CD14-positive monocyte (primary cell): ENCODE results near the gene AMPD3. TPM values are rescaled to one million over a fixed set of nuclear protein-coding genes. Genes with fewer than 3 reads are reported as not detected.

Source experiments
- DNase-seq, 3 donors: peaks; one replicate each; pipeline ENCODE4 v3.0.0-alpha.2; 2011 to 2022
- H2AFZ ChIP-seq: 2 replicates; pipeline ENCODE4 v1.6.0; 2012; ENCODE audit warnings: mild to moderate bottlenecking, low read depth, low read length, inconsistent platforms; ENCODE audit not compliant: insufficient read depth, poor library complexity, severe bottlenecking
- H3K27ac ChIP-seq, 2 donors: 1 replicate in 1 of 2; 2 replicates in 1 of 2; pipeline ENCODE4 v1.5.1; 2012 to 2013; ENCODE audit warnings: low read length in 2 of 2, control low read depth in 1 of 2, inconsistent platforms in 1 of 2, low read depth in 1 of 2, mild to moderate bottlenecking in 1 of 2
- H3K27me3 ChIP-seq, 2 donors: one replicate each; pipeline versions ENCODE4 v1.6.0 to v1.6.1; 2011 to 2013; ENCODE audit warnings: low read length in 2 of 2; ENCODE audit not compliant: control insufficient read depth in 2 of 2, insufficient read depth in 2 of 2
- H3K36me3 ChIP-seq, 2 donors: replicated peaks in 1 of 2; 1 replicate in 1 of 2; 2 replicates in 1 of 2; pipeline versions ENCODE4 v1.5.1 to v1.6.1; 2012 to 2013; ENCODE audit warnings: low read length in 2 of 2, control low read depth in 1 of 2, inconsistent platforms in 1 of 2, mild to moderate bottlenecking in 1 of 2; ENCODE audit not compliant: insufficient read depth in 2 of 2, control insufficient read depth in 1 of 2
- H3K4me1 ChIP-seq, 2 donors: 1 replicate in 1 of 2; 2 replicates in 1 of 2; pipeline versions ENCODE4 v1.5.1 to v1.6.1; 2012 to 2013; ENCODE audit warnings: low read length in 2 of 2, control low read depth in 1 of 2, inconsistent platforms in 1 of 2, mild to moderate bottlenecking in 1 of 2, moderate library complexity in 1 of 2; ENCODE audit not compliant: insufficient read depth in 2 of 2, control insufficient read depth in 1 of 2
- H3K4me2 ChIP-seq: replicated peaks from 2 replicates; pipeline ENCODE3; 2012; ENCODE audit warnings: low read length, moderate library complexity, mild to moderate bottlenecking; ENCODE audit not compliant: poor library complexity, severe bottlenecking; ENCODE audit errors: extremely low read depth
- H3K4me3 ChIP-seq, 3 experiments: fragments of 200-600 bp in 1 of 3; sonication (generic) in 1 of 3; replicated peaks in 1 of 3; 1 replicate in 2 of 3; 2 replicates in 1 of 3; pipeline ENCODE4 v1.5.1; 2011 to 2013; ENCODE audit warnings: low read length in 3 of 3, mild to moderate bottlenecking in 3 of 3, control low read depth in 2 of 3, low read depth in 2 of 3, inconsistent platforms in 1 of 3, moderate library complexity in 1 of 3
- H3K79me2 ChIP-seq: 2 replicates; pipeline ENCODE4 v1.6.0; 2012; ENCODE audit warnings: mild to moderate bottlenecking, control low read depth, inconsistent platforms, low read length, moderate library complexity; ENCODE audit not compliant: insufficient read depth
- H3K9ac ChIP-seq: 2 replicates; pipeline ENCODE4 v1.6.0; 2017; ENCODE audit warnings: low read length, mild to moderate bottlenecking; ENCODE audit not compliant: insufficient read depth, poor library complexity, severe bottlenecking
- H3K9me3 ChIP-seq, 2 donors: replicated peaks in 1 of 2; 1 replicate in 1 of 2; 2 replicates in 1 of 2; pipeline versions ENCODE4 v1.5.1 to v1.6.1; 2012 to 2013; ENCODE audit warnings: low read length in 2 of 2, control low read depth in 1 of 2; ENCODE audit not compliant: control insufficient read depth in 1 of 2, insufficient read depth in 1 of 2
- H4K20me1 ChIP-seq: 2 replicates; pipeline ENCODE4 v1.6.0; 2012; ENCODE audit warnings: mild to moderate bottlenecking, low read length, control low read depth, moderate library complexity; ENCODE audit not compliant: insufficient read depth
- H3K27ac Mint-ChIP-seq, 7 donors: one replicate each; pipeline ENCODE4 v1.8.0; 2020; ENCODE audit warnings: mild to moderate bottlenecking in 7 of 7, mixed read lengths in 7 of 7, moderate library complexity in 6 of 7, inconsistent platforms in 2 of 7
- H3K27me3 Mint-ChIP-seq, 3 donors: one replicate each; pipeline ENCODE4 v1.8.0; 2021 to 2022; ENCODE audit warnings: low read depth in 3 of 3, mild to moderate bottlenecking in 3 of 3, mixed read lengths in 3 of 3, moderate library complexity in 3 of 3, inconsistent platforms in 1 of 3
- H3K36me3 Mint-ChIP-seq, 2 donors: one replicate each; pipeline ENCODE4 v1.8.0; 2020; ENCODE audit warnings: mixed read lengths in 2 of 2, inconsistent platforms in 1 of 2, mild to moderate bottlenecking in 1 of 2
- H3K4me1 Mint-ChIP-seq: one replicate; pipeline ENCODE4 v1.8.0; 2020; ENCODE audit warnings: mild to moderate bottlenecking, mixed read lengths
- H3K4me3 Mint-ChIP-seq, 2 donors: one replicate each; pipeline ENCODE4 v1.8.0; 2020; ENCODE audit warnings: mild to moderate bottlenecking in 2 of 2, mixed read lengths in 2 of 2, moderate library complexity in 1 of 2
- H3K9me3 Mint-ChIP-seq, 7 donors: one replicate each; pipeline ENCODE4 v1.8.0; 2020 to 2022; ENCODE audit warnings: mixed read lengths in 7 of 7, mild to moderate bottlenecking in 6 of 7, moderate library complexity in 6 of 7, inconsistent platforms in 2 of 7
- CTCF ChIP-seq: fragments of 200-600 bp; IDR thresholded peaks from one replicate; pipeline ENCODE4 v1.8.0; 2022; ENCODE audit warnings: antibody characterized with exemption, mild to moderate bottlenecking
- WGBS: methylation state at CpG from one replicate; pipeline ENCODE4 v1.1.5; 2013; ENCODE audit warnings: missing lambda C conversion rate; ENCODE audit not compliant: insufficient coverage; 5-methylcytosine and 5-hydroxymethylcytosine counted together
- intact Hi-C, 2 donors: fragments of 100-400 bp; cut with micrococcal nuclease; formaldehyde crosslinking; loops; one replicate each; pipeline versions ENCODE4 v1.15.0 to v1.15.1; 2023
- polyA plus RNA-seq, 3 donors: library from polyadenylated mRNA; depleted of rRNA in 1 of 3; unstranded in 2 of 3; stranded (reverse) in 1 of 3; fragments of 300-500 nt in 2 of 3; fragments of >200 nt in 1 of 3; fragmentation: Illumina TruSeq in 2 of 3; gene quantifications; 1 replicate in 2 of 3; 2 replicates in 1 of 3; pipeline ENCODE4 v1.2.3, GENCODE V29; 2012 to 2021

AMPD3 gene
- polyA plus RNA-seq, 3 donors: 10.5 to 24.3 (median 14.3) TPM

- no peak overlapping the region for H3K4me3 ChIP-seq
- H3K4me2 ChIP-seq: no peak overlapping the region
- peaks cover 52 to 59% of the 10 kb centered on the region in 2 donors for H3K4me1 ChIP-seq
- H3K4me3 Mint-ChIP-seq: no peak overlapping the region
- H3K27me3 ChIP-seq: no peaks in the 10 kb centered on the region
- DNase-seq: no peak
- H3K27ac ChIP-seq: no peak overlapping the region
- TF ChIP-seq CTCF: no peak
- no peak overlapping the region for H3K9ac ChIP-seq
- H3K9me3 ChIP-seq: no peaks in the 10 kb centered on the region
- intact Hi-C loops: loop anchor here in 1 of 2 donors (5.0 kb wide), 2 partner anchors 46 to 321 kb away; partner anchors contain the start of gene AMPD3
- H3K36me3 ChIP-seq: no peaks in the 10 kb centered on the region
- peaks cover 60% of the 10 kb centered on the region for H3K4me1 Mint-ChIP-seq
- 100% methylated on average over 1 of the region's 2 CpGs for WGBS
- H2AFZ ChIP-seq: no peak overlapping the region
- no peaks in the 10 kb centered on the region for H3K36me3 Mint-ChIP-seq
- no peaks in the 10 kb centered on the region for H3K79me2 ChIP-seq
- peaks cover 0 to 2% (median 2%) of the 10 kb centered on the region in 3 donors for H3K27me3 Mint-ChIP-seq
- H3K27ac Mint-ChIP-seq: no peak overlapping the region
- H4K20me1 ChIP-seq: no peaks in the 10 kb centered on the region
- peaks cover 0 to 3% (median 2%) of the 10 kb centered on the region in 7 donors for H3K9me3 Mint-ChIP-seq
These were observed 44.2 kb upstream of the AMPD3 start for GRCh38 chr11:10410844-10411200.

DNA sequence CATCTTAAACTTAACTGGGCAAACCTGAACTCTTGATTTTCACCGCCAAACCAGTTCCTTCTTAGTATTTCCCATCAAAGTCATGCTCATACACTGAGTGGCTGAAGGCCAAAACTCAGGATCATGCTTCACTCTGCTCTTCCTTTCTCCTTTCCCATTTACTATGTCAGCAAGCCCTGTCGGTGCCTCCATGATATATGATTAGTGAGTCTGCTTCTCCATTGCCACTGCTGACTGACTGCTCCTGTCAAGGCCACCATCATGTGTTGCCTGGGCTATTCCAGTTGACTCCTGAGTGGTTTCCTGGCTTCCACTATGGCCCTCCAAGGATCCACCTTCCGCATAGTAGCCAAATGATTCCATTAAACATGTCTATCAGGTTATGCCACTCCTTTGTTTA is 42.8 kb upstream of the AMPD3 start:
- H3K4me2 ChIP-seq: no peak overlapping the region
- no peaks in the 10 kb centered on the region for H3K27me3 ChIP-seq
- H3K79me2 ChIP-seq: no peaks in the 10 kb centered on the region
- Mint-ChIP-seq H3K27ac (no peak overlapping the region), H3K27me3 (peaks cover 0 to 2% (median 2%) of the 10 kb centered on the region in 3 donors), H3K36me3 (no peaks in the 10 kb centered on the region), H3K9me3 (peaks cover 0 to 3% (median 1%) of the 10 kb centered on the region in 7 donors), H3K4me3 (no peak overlapping the region), H3K4me1 (peaks cover 60% of the 10 kb centered on the region)
- 94% methylated on average over 2 of the region's 3 CpGs for WGBS
- no peak overlapping the region for H2AFZ ChIP-seq
- no peaks in the 10 kb centered on the region for H4K20me1 ChIP-seq
- no peak for TF ChIP-seq CTCF
- intact Hi-C loops: loop anchor here in 1 of 2 donors (5.0 kb wide), 2 partner anchors 45 to 320 kb away; partner anchors contain the start of gene AMPD3
- no peak overlapping the region for H3K4me3 ChIP-seq
- no peak for DNase-seq
- no peaks in the 10 kb centered on the region for H3K9me3 ChIP-seq
- H3K9ac ChIP-seq: no peak overlapping the region
- H3K27ac ChIP-seq: no peak overlapping the region
- H3K4me1 ChIP-seq: peaks cover 44 to 47% of the 10 kb centered on the region in 2 donors
- no peaks in the 10 kb centered on the region for H3K36me3 ChIP-seq
